ENCODE data around the gene ABCC1. TPM values are rescaled to one million over a fixed set of nuclear protein-coding genes. Genes with fewer than 3 reads are reported as not detected.

ABCC1 gene
- polyA plus RNA-seq, 1 experiment = 69.7 TPM

GRCh38 chr16:15906439-15906838 lies 43.0 kb upstream of the ABCC1 start:
- ChIA-PET CTCF (interaction anchor here (0.6 kb wide), 1 partner anchor 190 kb away, joined by 3 read pairs; no protein-coding TSS in a partner anchor), POLR2A (no interaction called here)
- Histone ChIP-seq H3K27me3 (ENCODE audit: control insufficient read depth, insufficient read depth, low read length) (no peaks in the 10 kb centered on the region), H3K27ac (ENCODE audit: low read depth, low read length) (no peak overlapping the region), H3K9me3 (ENCODE audit: control insufficient read depth, insufficient read depth, low read length) (peaks cover 3% of the 10 kb centered on the region; the same call in 1 of the 2 replicates), H3K4me3 (ENCODE audit: low read depth, low read length) (no peak overlapping the region)
- DNase-seq (ENCODE audit: low read depth, low spot score) = no peak
- no peak for TF ChIP-seq CTCF (IDR thresholded peaks at IDR 0.05; ENCODE audit: low read depth, low read length)

GRCh38 chr16:15907863-15908478 lies 41.4 kb upstream of the ABCC1 start:
- no peaks in the 10 kb centered on the region for H3K27me3 ChIP-seq (ENCODE audit: control insufficient read depth, insufficient read depth, low read length)
- H3K27ac ChIP-seq (ENCODE audit: low read depth, low read length) = no peak overlapping the region
- ChIA-PET POLR2A (no interaction called here), CTCF (no interaction called here)
- no peak for TF ChIP-seq CTCF (IDR thresholded peaks at IDR 0.05; ENCODE audit: low read depth, low read length)
- H3K4me3 ChIP-seq (ENCODE audit: low read depth, low read length) = no peak overlapping the region
- DNase-seq (ENCODE audit: low read depth, low spot score) = no peak
- H3K9me3 ChIP-seq (ENCODE audit: control insufficient read depth, insufficient read depth, low read length) = peaks cover 3% of the 10 kb centered on the region; the same call in 1 of the 2 replicates

- Histone ChIP-seq H3K27me3 (ENCODE audit: control insufficient read depth, insufficient read depth, low read length) (no peaks in the 10 kb centered on the region), H3K27ac (ENCODE audit: low read depth, low read length) (no peak overlapping the region), H3K4me3 (ENCODE audit: low read depth, low read length) (no peak overlapping the region), H3K9me3 (ENCODE audit: control insufficient read depth, insufficient read depth, low read length) (peaks cover 3% of the 10 kb centered on the region; the same call in 1 of the 2 replicates)
- no peak for DNase-seq (ENCODE audit: low read depth, low spot score)
- POLR2A ChIA-PET = no interaction called here
- CTCF ChIA-PET = no interaction called here
- no peak for TF ChIP-seq CTCF (IDR thresholded peaks at IDR 0.05; ENCODE audit: low read depth, low read length)
Measured at GRCh38 chr16:15911198-15911597, 38.2 kb upstream of the ABCC1 start.

- Histone ChIP-seq H3K27me3 (ENCODE audit: control insufficient read depth, insufficient read depth, low read length) (no peaks in the 10 kb centered on the region), H3K4me3 (ENCODE audit: low read depth, low read length) (no peak overlapping the region), H3K27ac (ENCODE audit: low read depth, low read length) (no peak overlapping the region), H3K9me3 (ENCODE audit: control insufficient read depth, insufficient read depth, low read length) (no peaks in the 10 kb centered on the region)
- ChIA-PET CTCF (no interaction called here), POLR2A (no interaction called here)
- no peak for DNase-seq (ENCODE audit: low read depth, low spot score)
- no peak for TF ChIP-seq CTCF (IDR thresholded peaks at IDR 0.05; ENCODE audit: low read depth, low read length)
Measured at GRCh38 chr16:15913046-15913698, 36.2 kb upstream of the ABCC1 start.

- no peak for TF ChIP-seq CTCF (IDR thresholded peaks at IDR 0.05; ENCODE audit: low read depth, low read length)
- H3K27me3 ChIP-seq (ENCODE audit: control insufficient read depth, insufficient read depth, low read length) = no peaks in the 10 kb centered on the region
- no peak overlapping the region for H3K4me3 ChIP-seq (ENCODE audit: low read depth, low read length)
- ChIA-PET CTCF (no interaction called here), POLR2A (no interaction called here)
- no peak overlapping the region for H3K27ac ChIP-seq (ENCODE audit: low read depth, low read length)
- DNase-seq (ENCODE audit: low read depth, low spot score) = no peak
- H3K9me3 ChIP-seq (ENCODE audit: control insufficient read depth, insufficient read depth, low read length) = no peaks in the 10 kb centered on the region
Measured at GRCh38 chr16:15915555-15916081, 33.8 kb upstream of the ABCC1 start.

Measured in AG04450 (cell line).